ENCODE measurements around the gene CCNY.

Gene CCNY

DNA sequence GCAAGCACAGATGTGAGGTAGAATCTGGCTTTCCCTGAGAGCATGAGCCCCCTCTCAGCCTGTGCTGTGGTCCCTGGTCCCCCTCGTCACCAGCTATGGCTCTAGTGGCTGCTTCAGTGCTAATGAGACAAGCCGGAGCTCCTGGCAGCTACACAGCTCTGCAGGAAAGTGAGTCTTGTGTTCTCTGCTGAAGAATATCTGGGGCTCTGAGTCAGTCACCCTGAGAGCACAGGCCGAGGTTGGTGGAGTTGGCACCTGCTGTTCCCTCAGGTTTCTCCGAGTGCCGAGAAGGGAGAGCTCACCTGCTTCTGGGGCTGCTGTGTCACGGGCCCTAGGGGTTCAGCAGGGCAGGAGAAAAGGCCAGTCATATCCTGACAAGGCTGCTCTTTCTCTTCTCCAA, 231.6 kb downstream of the CCNY start:
- DNase-seq: no peak

DNA sequence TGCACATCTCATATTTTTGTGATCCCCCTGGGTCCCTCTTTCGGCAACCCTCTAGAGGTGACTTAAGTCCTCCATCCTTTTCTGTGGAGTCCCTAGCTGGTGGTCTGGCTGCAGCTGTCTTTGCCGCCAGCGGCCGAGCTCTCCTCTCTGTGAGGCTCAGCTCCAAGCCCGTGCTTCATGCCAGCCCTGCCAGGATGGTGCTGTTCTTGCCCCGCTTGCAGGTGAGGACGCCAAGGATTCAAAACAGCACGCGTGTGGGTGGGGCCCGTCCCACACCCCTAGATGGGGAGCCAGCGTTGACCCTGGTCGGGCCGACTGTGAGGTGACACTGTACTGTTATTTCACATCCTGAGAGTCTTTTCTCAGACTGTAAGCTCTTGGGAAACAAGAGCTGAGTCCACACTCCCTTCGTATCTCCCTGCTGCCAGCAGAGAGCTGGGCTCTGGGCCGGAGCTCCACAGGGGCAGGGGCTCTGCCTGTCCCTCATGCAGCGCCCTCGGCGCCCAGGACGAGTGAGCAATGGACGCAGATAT, 232.2 kb downstream of the CCNY start:
- DNase-seq: no peak

DNA sequence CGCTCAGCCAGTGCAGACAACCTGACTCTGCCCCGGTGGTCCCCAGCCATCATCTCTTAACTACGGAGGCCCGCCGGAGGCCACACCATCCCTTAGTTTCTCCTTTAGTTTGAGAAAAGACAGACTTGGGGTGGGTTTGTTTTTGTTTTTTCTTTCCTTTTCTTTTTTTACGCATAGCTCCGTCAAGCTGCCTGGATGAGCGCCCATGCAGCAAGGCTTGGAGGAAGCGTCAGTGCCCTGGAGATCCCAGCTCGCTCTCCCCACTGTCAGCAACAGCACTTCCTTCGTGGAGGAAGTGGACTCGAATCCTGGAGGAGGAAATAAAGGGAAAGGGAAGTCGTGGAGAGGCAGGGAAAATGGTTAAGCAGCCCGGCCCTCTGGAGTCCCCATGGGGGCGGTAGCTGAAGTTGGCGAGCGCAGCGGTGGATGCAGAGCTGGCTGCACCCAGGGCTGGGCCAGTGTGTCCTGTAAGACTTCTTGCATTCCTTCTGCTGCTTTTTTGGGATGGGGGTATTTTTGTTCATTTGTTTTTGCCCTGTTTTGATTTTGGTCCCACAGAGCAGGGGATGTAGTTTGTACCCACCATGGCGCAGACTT, 232.9 kb downstream of the CCNY start:
- DNase-seq: no peak

DNA sequence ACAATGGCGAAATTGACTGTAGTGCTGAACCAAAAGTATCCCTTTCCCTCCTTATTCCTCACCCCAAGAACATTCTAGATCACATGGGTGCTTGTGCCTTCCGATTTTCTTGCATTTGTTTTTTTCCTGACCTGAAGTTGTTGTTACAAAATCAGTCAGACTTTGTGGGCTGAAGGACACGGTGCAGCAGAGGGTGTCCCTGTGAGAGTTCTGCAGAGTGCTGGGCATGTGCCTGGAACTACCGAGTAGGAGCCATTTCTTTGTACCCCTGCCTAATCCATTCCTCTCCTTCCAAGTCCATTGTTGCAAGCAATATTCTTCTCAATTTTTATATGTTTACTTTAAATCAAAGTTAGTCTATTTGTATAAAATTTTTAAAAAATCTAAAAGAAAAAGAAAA, 233.5 kb downstream of the CCNY start:
- DNase-seq: no peak

DNA sequence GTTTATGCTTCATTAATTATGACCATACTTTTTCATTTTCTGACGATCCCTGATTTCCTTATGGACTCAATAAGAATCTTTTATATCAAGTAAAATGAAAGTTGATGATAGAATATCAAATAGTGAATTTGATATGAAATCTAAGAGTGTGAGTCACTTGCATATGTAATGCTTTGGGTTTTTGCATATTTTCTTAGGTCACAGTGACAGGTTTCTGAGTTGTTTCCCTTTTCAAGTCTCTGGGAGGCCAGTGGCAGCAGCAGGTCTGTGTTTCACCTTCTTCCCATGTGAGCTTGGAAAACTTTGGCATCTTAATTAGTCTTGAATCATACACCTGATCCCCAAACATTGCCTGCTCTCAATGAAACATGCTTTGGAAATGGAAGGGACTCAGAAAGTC, 234.1 kb downstream of the CCNY start:
- DNase-seq: no peak

DNA sequence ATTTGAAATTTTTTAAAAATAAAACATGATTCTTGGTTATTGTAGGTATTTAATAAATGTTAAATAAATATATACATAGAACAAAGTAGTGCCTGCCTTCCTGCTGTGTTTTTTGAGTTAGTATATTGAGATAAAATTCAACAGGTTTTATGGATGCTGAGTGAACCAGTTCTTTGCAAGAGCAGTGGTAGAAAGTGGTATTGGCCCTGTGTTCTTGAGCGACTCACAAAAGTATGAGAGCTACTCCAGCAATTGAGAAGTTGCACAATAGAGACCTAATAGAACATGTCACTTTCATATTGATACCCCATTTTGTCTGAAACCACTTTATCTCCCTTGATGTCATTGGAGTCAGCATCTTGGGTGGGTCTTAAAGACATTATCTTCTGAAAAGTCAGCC, 236.3 kb downstream of the CCNY start:
- no peak for DNase-seq

DNA sequence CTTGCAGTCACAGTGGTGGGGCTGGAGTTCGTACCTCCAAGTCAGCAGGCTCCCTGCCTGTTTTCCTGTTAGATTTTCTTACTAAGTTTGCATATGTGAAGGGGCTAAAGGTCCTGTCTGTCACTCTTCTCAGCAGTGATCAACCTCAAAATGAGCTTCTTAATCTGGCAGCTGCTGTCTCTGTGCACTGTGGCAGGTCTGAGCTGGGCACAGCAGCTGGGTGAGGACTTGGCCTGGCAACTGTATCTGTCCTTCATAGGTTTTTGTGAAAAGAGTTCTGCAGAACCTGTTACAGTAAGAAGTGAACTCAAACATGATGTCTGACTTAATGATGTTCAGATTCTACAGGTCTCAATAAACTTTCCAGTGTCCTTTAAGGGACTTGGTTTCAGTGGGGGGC, 237.5 kb downstream of the CCNY start:
- no peak for DNase-seq

DNA sequence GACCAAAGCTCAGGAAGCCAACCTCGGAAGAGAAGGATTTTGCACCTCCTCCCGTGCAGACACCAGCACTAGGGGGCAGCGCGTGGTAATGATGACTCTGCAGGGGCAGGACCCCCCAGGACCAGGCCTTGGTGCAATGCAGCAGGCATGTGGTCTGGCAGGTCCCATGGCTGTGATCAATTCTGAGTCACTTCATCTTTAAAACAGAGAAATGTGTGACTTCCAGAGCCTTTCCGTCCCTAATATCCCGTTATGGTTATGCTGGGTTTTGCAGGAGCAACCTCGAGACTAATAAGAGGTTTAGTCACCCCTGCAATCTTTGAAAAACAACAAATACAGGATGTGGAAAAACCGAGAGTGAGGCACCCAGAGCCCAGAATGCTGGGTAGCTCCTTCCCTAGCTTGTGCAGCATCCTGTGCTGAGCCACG, 238.6 kb downstream of the CCNY start:
- no peak for DNase-seq

DNA sequence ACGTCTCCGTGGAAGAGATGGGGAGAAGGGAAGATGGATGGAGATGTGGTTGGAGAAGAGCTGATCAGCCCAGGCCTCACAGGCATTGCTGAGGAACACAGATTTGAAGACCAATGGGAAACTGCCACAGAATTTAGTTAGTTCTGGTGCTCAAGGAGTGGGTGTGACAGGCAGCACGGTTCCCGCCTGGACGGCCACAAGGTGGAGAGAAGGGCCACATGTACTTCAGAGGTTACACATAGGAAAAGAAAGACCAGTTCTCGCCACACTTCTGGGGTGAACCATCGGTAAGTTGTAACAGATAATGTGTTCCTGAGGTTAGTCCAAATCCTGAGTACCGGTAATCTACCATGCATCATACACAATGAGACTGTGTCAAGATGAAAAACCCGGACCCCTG, 239.3 kb downstream of the CCNY start:
- DNase-seq: no peak

DNA sequence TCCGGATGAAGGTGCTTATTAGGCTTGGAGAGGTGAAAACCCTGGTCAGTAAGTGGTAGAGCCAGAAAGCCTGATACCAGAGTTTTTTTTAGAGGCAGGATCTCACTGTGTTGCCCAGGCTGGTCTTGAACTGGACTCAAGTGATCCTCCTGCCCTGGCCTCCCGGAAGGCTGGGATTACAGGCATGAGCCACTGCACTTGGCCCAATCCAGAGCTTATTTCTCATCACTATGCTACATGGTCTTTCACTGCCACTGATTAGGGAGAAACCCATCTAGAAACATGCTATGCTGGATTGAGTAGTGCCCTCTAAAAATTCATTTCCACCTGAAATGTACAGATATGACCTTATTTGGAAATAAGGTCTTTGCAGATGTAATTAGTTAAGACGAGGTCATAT, 240.4 kb downstream of the CCNY start:
- no peak for DNase-seq

DNA sequence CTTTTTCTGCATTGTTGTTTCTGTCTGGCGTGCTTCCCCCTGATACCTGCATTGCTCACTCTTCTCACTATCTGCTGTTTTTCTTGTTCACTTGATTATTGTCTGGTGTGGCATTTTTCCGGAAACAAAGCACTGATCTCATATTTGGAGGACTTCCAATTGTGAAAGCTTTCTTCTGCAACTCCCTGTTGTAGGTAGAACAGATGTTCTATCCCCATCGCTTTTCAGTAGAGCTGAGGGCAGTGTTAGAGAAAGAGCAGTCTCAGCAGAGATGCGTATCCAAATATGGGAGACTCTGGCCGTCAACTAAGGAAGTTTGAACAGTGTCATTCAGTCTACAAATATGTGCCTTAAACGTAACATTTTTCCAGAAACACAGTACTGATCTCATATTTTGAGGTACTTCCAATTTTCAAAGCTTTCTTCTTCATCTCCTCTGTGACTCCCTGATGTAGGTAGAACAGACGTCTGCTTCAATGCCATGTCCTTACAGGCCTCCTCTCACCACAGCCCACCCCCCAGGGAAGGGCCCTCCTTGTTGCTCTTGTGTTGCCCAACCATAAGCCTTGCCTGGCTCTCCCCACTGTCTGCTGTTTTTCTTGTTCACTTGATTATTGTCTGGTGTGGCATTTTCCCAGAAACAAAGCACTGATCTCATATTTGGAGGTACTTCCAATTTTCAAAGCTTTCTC, 241.8 kb downstream of the CCNY start:
- DNase-seq: no peak

DNA sequence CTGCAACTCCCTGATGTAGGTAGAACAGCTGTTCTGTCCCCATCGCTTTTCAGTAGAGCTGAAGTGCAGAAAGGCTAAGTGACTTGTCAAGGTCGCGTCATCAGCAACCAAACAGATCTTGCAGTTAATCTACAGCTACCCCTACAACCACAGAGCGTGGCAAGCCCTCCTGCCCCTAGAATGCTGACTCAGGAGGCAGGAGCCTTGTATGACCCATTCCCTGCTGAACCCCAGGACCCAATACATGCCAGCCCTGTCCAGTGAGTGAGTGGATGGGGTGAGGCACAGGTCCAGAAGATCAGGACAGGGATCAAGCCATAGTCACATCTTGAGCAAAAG, 242.3 kb downstream of the CCNY start:
- DNase-seq: no peak

DNA sequence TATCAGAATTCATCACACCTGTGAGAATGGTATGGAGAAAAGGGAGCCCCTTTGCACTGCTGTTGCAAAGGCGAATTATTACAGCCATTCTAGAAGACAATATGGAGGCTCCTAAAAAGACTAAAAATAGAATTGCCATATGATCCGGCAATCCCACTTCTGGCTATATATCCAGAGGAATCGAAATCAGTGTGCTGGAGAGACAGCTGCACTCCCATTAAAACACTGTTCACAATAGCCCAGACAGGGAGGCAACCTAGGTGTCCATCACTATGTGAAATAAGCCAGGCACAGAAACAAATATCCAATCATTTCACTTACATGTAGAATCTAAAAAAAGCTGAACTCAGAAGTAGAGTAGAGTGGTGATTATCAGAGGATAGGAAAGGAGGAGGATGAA, 242.8 kb downstream of the CCNY start:
- no peak for DNase-seq

DNA sequence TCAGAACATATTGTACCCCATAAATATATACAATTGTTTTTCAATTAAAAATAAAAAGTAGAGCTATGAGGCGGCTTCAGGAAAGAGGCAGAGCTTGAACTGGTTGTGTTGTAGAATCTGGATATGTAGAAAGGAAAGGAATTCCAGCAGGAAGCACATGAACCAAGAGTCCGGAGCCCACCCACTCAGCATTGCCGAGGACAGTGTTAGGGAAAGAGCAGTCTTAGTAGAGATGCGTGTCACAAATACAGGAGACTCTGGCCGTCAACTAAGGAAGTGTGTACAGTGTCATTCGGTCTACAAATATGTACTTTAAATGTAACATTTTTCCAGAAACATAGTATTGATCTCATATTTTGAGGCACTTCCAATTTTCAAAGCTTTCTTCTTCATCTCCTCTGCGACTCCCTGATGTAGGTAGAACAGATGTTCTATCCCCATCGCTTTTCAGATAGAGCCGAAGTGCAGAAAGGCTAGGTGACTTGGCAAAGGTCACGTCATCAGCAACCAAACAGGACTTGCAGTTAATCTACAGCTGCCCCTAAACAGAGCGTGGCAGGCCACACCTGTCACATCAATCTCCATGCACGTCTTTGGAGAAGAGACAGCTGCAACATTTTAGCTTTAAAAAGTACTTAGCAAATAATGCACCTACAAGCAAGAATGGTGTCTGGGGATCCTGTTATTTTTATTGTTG, 243.6 kb downstream of the CCNY start:
- no peak for DNase-seq

DNA sequence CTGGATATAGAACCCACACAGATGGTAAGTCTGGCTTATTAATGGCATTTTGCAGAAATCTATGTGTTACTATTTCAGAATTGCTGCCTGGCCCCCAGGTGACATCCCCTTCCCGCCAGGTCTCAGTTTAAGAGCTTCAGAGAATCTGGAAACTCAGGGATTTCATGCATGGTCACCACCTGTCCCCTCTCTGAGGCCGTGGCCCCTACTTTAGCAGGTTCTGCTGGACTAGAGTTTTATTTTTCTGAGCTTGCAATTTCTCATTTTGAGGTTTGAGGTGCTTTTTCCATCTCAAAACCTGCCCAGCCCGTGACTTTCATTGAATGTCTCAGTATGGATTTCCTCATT, 244.1 kb downstream of the CCNY start:
- DNase-seq: no peak

DNA sequence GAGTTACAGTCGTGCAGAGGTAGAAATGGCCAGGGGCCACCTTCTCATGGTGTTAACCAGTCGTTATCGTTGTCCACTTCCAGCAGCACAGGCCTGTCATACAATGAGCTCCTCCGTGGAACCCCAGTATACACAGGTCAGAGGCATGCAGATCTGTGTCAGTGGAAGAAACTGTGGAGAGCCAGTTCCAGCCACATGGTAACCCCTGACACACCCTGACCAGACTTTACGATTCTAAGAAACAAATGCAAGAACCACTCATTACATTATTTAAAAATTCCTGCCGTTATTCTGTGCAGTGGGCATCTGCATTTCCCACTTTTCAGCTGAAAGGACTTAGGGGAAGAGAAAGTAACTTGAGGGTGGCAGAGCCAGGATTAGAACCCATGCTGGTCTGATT, 245.3 kb downstream of the CCNY start:
- no peak for DNase-seq

DNA sequence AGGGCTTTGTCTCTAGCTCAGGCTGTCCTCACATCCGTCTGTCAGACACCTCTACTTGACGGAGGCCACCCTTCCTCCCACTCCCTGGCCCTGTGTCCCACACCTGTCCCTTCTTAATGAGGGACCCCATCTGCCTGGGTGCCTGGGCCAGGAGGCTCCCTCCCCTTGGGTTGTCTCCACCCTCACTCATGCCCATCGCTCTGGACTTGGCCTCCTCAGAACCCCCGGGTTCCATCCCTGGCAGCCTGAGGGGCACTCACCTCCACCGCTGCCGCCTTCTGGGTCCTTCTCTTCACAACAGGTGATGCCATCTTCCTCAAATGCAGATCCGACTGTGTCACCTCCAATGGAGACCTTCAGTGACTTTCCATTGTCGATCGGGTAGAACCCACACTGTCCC, 248.6 kb downstream of the CCNY start:
- DNase-seq: no peak

DNA sequence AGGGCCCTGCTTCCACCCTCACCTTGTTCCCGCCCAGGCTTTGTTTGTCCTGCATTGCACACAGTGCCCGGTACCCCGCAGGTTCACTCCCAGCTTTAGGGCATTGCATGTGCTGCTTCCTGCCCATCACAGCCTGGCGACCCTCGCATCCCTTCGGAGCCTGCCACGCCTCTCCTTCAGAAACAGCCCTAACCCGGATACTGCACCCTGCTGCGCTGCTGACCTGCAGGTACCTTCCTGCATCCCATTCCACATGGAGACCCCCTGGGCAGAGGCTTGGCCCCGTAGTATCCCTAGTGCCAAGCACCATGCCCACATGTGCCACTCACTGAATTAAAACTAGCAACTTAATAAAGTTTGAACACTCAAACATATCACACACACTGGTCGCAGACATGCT, 249.0 kb downstream of the CCNY start:
- no peak for DNase-seq

DNA sequence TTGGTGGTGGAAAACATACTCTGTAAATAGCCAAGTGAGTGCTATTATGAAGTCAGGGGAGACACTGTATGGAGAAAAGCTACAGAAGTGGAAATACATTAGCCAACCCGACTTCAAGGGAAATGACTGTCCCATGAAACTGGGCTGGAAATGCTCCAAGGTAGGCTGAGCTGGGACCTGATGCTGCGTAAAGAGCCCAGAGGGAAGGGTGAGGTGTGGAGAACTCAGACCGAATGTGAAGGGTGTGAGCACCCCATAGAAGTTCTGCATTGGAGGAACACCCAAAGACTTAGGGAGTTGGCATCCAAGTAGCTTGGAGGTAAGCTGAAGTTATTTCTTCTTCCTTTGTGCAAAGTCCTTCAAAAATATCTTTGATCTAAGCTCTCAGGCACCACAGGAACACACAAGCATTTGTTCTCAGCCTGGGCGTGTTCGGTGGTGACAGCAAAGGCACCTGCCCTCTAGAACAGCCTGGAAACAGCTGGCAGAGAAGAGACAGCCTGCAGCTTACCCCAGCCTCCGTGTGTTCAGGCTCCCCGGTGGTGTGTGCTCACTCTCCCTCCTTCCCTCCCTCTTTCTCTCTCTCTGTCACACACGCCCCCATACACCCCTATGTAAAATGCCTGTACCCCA, 249.7 kb downstream of the CCNY start:
- no peak for DNase-seq

DNA sequence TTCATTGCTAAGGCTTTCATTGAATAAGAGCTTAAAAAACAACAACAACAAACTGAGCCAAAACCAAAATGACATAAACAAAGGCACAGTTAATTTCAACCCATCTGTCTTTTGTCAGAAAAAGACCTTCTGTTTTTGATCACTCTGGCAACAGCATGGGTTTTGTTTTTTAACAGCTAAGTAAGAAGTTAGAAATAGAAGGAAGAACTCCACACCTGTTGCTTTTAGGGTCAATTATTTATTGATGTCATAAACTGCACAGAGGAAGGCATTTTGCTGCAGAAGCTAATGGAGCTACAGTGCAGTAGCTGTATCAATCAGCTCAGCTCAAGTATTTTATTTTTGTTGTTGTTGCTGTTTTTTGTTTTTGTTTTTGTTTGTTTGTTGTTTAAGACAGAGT, 252.5 kb downstream of the CCNY start:
- DNase-seq: no peak

DNA sequence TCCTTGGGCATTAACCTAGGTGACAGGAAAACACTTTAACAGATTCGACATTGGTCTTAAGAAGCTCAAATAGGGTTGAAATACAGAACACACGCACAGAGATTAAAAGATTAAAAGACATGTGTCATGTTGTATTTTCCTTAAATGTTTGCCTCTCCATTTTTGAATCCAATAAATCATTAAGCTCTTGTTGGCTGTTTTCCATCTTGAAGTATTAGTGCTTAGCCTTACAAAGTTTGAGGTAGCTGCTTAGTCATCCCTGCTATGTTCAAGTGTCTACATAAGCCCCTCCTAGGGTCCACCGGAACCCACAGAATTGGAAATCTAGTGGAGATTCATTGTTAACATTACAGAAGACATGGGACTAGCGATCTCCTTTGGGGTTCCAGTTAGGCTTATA, 256.1 kb downstream of the CCNY start:
- DNase-seq: no peak

DNA sequence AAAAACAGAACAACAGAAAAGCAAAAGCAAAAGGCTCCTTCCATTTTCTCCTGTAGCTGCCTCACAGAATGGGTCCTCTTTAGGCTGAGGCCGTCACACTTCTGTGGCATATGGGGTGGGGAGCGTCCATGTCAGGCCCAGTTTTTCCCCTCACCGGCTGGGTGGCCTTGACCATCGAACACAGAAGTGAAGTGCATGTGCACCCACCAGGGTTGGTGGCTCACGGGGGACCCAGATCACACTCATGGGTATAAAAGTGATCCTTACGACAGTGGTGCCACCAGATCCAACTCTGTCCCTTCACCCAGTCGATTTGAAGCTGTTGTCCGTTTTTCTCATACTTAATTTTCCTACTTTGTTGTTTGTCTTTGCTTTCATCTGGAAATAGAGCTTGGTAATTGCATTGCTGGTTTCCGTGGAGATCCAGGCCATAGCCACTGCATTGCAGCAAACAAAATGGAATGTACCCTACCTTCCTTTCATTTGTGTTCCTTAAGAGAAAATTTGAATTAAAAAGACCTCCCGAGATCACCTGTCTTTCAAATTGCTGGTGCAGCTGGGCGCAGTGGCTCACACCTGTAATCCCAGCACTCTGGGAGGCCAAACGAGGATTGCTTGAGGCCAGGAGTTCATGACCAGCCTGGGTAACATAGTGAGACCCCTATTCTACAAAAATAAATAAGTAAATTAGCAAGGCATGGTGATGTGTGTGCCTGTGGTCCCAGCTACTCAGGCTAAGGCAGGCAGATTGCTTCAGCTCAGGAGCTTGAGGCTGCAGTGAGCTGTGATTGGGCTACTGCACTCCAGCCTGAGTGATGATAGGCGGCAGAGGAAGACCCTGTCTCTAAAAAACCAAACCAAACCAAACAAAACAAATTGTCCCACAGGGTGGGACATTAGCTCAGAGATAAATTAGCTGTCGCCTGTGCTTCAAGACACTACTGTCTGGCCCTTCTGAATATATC, 258.1 kb downstream of the CCNY start:
- DNase-seq: no peak

DNA sequence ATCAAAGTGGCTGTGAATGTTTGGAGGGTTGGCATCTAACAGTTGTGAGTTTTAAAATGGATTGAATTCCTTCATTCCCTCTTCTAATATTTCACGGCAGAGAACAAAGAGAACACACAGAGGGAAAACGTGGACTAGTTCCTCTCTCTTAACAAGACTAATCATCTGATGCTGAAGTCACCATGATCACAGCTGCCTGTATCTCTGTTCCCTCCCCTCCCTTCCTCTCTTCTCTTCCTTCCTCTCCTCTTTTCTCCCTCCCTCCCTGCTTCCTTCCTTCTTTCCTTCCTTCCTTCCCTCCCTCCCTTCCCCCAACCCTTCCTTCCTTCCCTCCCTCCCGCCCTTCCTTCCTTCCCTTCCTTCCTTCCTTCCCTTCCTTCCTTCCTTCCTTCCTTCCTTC, 258.8 kb downstream of the CCNY start:
- DNase-seq: no peak

All from inflammatory macrophage (primary cell).